H9 (cell line): ENCODE data around the gene LYPD1. TPM values are rescaled to one million over a fixed set of nuclear protein-coding genes. Genes with fewer than 3 reads are reported as not detected.

Source experiments
- DNase-seq: peaks from one replicate; pipeline ENCODE4 v3.0.0-alpha.2; 2017
- H2AFZ ChIP-seq: one replicate; pipeline ENCODE4 v1.6.1; 2013; ENCODE audit warnings: mild to moderate bottlenecking, low read length, control low read depth, moderate library complexity
- H2AK5ac ChIP-seq: 2 replicates; pipeline ENCODE4 v1.6.1; 2013; ENCODE audit warnings: low read length, control low read depth, mixed read lengths; ENCODE audit not compliant: insufficient read length
- H2BK120ac ChIP-seq: one replicate; pipeline ENCODE4 v1.6.1; 2013; ENCODE audit warnings: low read depth, mild to moderate bottlenecking, low read length, control low read depth, inconsistent platforms; ENCODE audit not compliant: poor library complexity, severe bottlenecking
- H2BK12ac ChIP-seq: 2 replicates; pipeline ENCODE4 v1.6.1; 2013; ENCODE audit warnings: low read length, control low read depth, mixed read lengths, low read depth; ENCODE audit not compliant: insufficient read length
- H2BK15ac ChIP-seq: 2 replicates; pipeline ENCODE4 v1.6.1; 2013; ENCODE audit warnings: low read depth, low read length, control low read depth
- H2BK20ac ChIP-seq: one replicate; pipeline ENCODE4 v1.6.1; 2013; ENCODE audit warnings: low read depth, mild to moderate bottlenecking, low read length, control low read depth, inconsistent platforms; ENCODE audit not compliant: poor library complexity, severe bottlenecking
- H2BK5ac ChIP-seq: 2 replicates; pipeline ENCODE4 v1.6.1; 2013; ENCODE audit warnings: low read length, control low read depth, mixed read lengths; ENCODE audit not compliant: insufficient read length
- H3K14ac ChIP-seq: 2 replicates; pipeline ENCODE4 v1.6.1; 2013; ENCODE audit warnings: low read length, control low read depth; ENCODE audit not compliant: insufficient read depth
- H3K18ac ChIP-seq: 2 replicates; pipeline ENCODE4 v1.6.1; 2013; ENCODE audit warnings: low read depth, mild to moderate bottlenecking, mixed read lengths, low read length, control low read depth; ENCODE audit not compliant: insufficient read length
- H3K23ac ChIP-seq: 2 replicates; pipeline ENCODE4 v1.6.1; 2013; ENCODE audit warnings: low read length, control low read depth, mixed read lengths, low read depth; ENCODE audit not compliant: insufficient read length
- H3K23me2 ChIP-seq: 2 replicates; pipeline ENCODE4 v1.6.1; 2013; ENCODE audit warnings: low read depth, mild to moderate bottlenecking, mixed read lengths, low read length, control low read depth; ENCODE audit not compliant: insufficient read length, poor library complexity, severe bottlenecking
- H3K27ac ChIP-seq: 2 replicates; pipeline ENCODE4 v1.5.1; 2013; ENCODE audit warnings: low read length, control low read depth, mixed read lengths, low read depth; ENCODE audit not compliant: insufficient read length
- H3K27me3 ChIP-seq: 2 replicates; pipeline ENCODE4 v1.6.1; 2013; ENCODE audit warnings: low read length, control low read depth, inconsistent platforms; ENCODE audit not compliant: insufficient read depth
- H3K4ac ChIP-seq: 2 replicates; pipeline ENCODE4 v1.6.1; 2013; ENCODE audit warnings: low read depth, mild to moderate bottlenecking, control low read depth, inconsistent platforms, low read length, moderate library complexity
- H3K4me1 ChIP-seq: 2 replicates; pipeline ENCODE4 v1.6.1; 2013; ENCODE audit warnings: low read length, control low read depth, inconsistent platforms; ENCODE audit not compliant: insufficient read depth
- H3K4me2 ChIP-seq: 2 replicates; pipeline ENCODE4 v1.6.1; 2013; ENCODE audit warnings: low read length, control low read depth, mixed read lengths; ENCODE audit not compliant: insufficient read length, insufficient read depth
- H3K56ac ChIP-seq: 2 replicates; pipeline ENCODE4 v1.6.1; 2013; ENCODE audit warnings: low read depth, mild to moderate bottlenecking, mixed read lengths, low read length, control low read depth; ENCODE audit not compliant: insufficient read length
- H3K79me1 ChIP-seq: 2 replicates; pipeline ENCODE4 v1.6.1; 2013; ENCODE audit warnings: low read depth, mild to moderate bottlenecking, moderate library complexity, low read length, control low read depth, inconsistent platforms; ENCODE audit not compliant: insufficient read depth, poor library complexity, severe bottlenecking
- H3K79me2 ChIP-seq: 2 replicates; pipeline ENCODE4 v1.6.1; 2013; ENCODE audit warnings: low read length, control low read depth, inconsistent platforms; ENCODE audit not compliant: insufficient read depth
- H3K9ac ChIP-seq: 2 replicates; pipeline ENCODE4 v1.6.1; 2013; ENCODE audit warnings: low read length, control low read depth, mixed read lengths; ENCODE audit not compliant: insufficient read length; ENCODE audit errors: extremely low read depth
- H3K9me3 ChIP-seq: one replicate; pipeline ENCODE4 v1.6.1; 2013; ENCODE audit warnings: low read depth, low read length, inconsistent platforms; ENCODE audit not compliant: control insufficient read depth
- H3T11ph ChIP-seq: one replicate; pipeline ENCODE4 v1.6.1; 2013; ENCODE audit warnings: mild to moderate bottlenecking, low read length, control low read depth, inconsistent platforms
- H4K20me1 ChIP-seq: one replicate; pipeline ENCODE4 v1.6.1; 2013; ENCODE audit not compliant: control insufficient read depth, insufficient read length, insufficient read depth
- H4K5ac ChIP-seq: 2 replicates; pipeline ENCODE4 v1.6.1; 2013; ENCODE audit warnings: low read depth, mild to moderate bottlenecking, mixed read lengths, low read length, control low read depth; ENCODE audit not compliant: insufficient read length
- H4K8ac ChIP-seq: replicated peaks from 2 replicates; pipeline ENCODE4 v1.6.1; 2013; ENCODE audit warnings: low read length, control low read depth, mixed read lengths, low read depth; ENCODE audit not compliant: insufficient read length
- H4K91ac ChIP-seq: 2 replicates; pipeline ENCODE4 v1.6.1; 2013; ENCODE audit warnings: low read depth, mild to moderate bottlenecking, moderate library complexity, mixed read lengths, low read length, control low read depth; ENCODE audit not compliant: insufficient read length
- H3K27ac Mint-ChIP-seq, 3 experiments: 2 replicates in 2 of 3; 3 replicates in 1 of 3; pipeline ENCODE4 v1.8.0; 2020 to 2021; ENCODE audit warnings: mixed read lengths in 3 of 3, mild to moderate bottlenecking in 1 of 3, moderate library complexity in 1 of 3
- H3K27me3 Mint-ChIP-seq: 2 replicates; pipeline ENCODE4 v1.8.0; 2021; ENCODE audit warnings: low read depth, mild to moderate bottlenecking, moderate library complexity, mixed read lengths
- H3K36me3 Mint-ChIP-seq, 3 experiments: 2 replicates in 2 of 3; 3 replicates in 1 of 3; pipeline ENCODE4 v1.8.0; 2020 to 2021; ENCODE audit warnings: low read depth in 3 of 3, mixed read lengths in 3 of 3; ENCODE audit not compliant: insufficient read depth in 1 of 3
- H3K4me1 Mint-ChIP-seq, 2 experiments: 2 replicates each; pipeline ENCODE4 v1.8.0; 2020; ENCODE audit warnings: mixed read lengths in 2 of 2
- H3K4me3 Mint-ChIP-seq, 2 experiments: 2 replicates in 1 of 2; 3 replicates in 1 of 2; pipeline ENCODE4 v1.8.0; 2020 to 2021; ENCODE audit warnings: mild to moderate bottlenecking in 2 of 2, mixed read lengths in 2 of 2, moderate library complexity in 1 of 2
- H3K9me3 Mint-ChIP-seq, 2 experiments: 2 replicates in 1 of 2; 3 replicates in 1 of 2; pipeline ENCODE4 v1.8.0; 2020; ENCODE audit warnings: mild to moderate bottlenecking in 2 of 2, mixed read lengths in 2 of 2, moderate library complexity in 1 of 2
- CTCF ChIP-seq: fragments of 200-600 bp; sonication (generic); conservative IDR thresholded peaks from 3 replicates; pipeline ENCODE4 v1.8.0; 2021; ENCODE audit warnings: antibody characterized with exemption, mild to moderate bottlenecking
- WGBS: extraction: QIAGEN DNeasy Blood & Tissue Kit; methylation state at CpG from one replicate; pipeline ENCODE4 v1.1.7; 2013; ENCODE audit warnings: missing lambda C conversion rate, low lambda C conversion rate, mixed read lengths; ENCODE audit not compliant: insufficient read length; ENCODE audit errors: extremely low coverage; 5-methylcytosine and 5-hydroxymethylcytosine counted together
- total RNA-seq: library from RNA; stranded (reverse); gene quantifications from 2 replicates; pipeline ENCODE4 v1.2.1, GENCODE V29; 2021

LYPD1 gene
- total RNA-seq, 1 experiment from 2014 or later = 10.6 TPM

GRCh38 chr2:132645722-132646539 is 24.1 kb downstream of the LYPD1 start:
- no peak overlapping the region for H2BK20ac ChIP-seq
- H4K20me1 ChIP-seq = no peaks in the 10 kb centered on the region
- peaks cover 0 to 1% (median 0%) of the 10 kb centered on the region in 3 experiments; a peak in 1 of 7 replicates for H3K36me3 Mint-ChIP-seq
- no peak overlapping the region for H2BK120ac ChIP-seq
- no peaks in the 10 kb centered on the region for H3K9me3 Mint-ChIP-seq
- H3K27me3 ChIP-seq = no peaks in the 10 kb centered on the region
- no peak for TF ChIP-seq CTCF
- no peak overlapping the region for H2BK15ac ChIP-seq
- H2BK12ac ChIP-seq = no peak overlapping the region
- no peaks in the 10 kb centered on the region for H3K9me3 ChIP-seq
- no peak overlapping the region for H4K5ac ChIP-seq
- DNase-seq = no peak
- H3K79me2 ChIP-seq = no peaks in the 10 kb centered on the region
- H3K18ac ChIP-seq = no peak overlapping the region
- no peaks in the 10 kb centered on the region for H3K27me3 Mint-ChIP-seq
- no peak overlapping the region for H3K14ac ChIP-seq
- H3K4me1 ChIP-seq = no peaks in the 10 kb centered on the region
- no peak overlapping the region for H3K4me3 Mint-ChIP-seq
- H4K8ac ChIP-seq = no peak overlapping the region
- H3T11ph ChIP-seq = no peak overlapping the region
- no peak overlapping the region for H3K4me2 ChIP-seq
- H2AFZ ChIP-seq = no peak overlapping the region
- H3K27ac ChIP-seq = no peak overlapping the region
- H3K79me1 ChIP-seq = no peaks in the 10 kb centered on the region
- H3K4ac ChIP-seq = no peak overlapping the region
- no peak overlapping the region; a peak in 1 of 7 replicates for H3K27ac Mint-ChIP-seq
- H3K23me2 ChIP-seq = no peaks in the 10 kb centered on the region
- H3K4me1 Mint-ChIP-seq = peaks cover 12 to 26% of the 10 kb centered on the region in 2 experiments
- no peak overlapping the region for H3K56ac ChIP-seq
- no peak overlapping the region for H2AK5ac ChIP-seq
- H2BK5ac ChIP-seq = no peak overlapping the region
- no peak overlapping the region for H4K91ac ChIP-seq
- no peak overlapping the region for H3K9ac ChIP-seq
- no peak overlapping the region for H3K23ac ChIP-seq
- WGBS = no CpG with 5 or more reads among the region's 18 CpGs
